GM19395 (cell line): ENCODE measurements around the gene LRIT2.

Experiments
- ATAC-seq: cut with Tn5 transposase; IDR thresholded peaks from one replicate; pipeline ENCODE4 v1.9.1; 2021; ENCODE audit warnings: mild to moderate bottlenecking, moderate library complexity; ENCODE audit not compliant: unreplicated experiment

Gene LRIT2

GRCh38 chr10:84211566-84211965 is 13.8 kb downstream of the LRIT2 start:
- ATAC-seq: no peak

- no peak for ATAC-seq
These were observed 17.3 kb downstream of the LRIT2 start for GRCh38 chr10:84208023-84208422.

DNA sequence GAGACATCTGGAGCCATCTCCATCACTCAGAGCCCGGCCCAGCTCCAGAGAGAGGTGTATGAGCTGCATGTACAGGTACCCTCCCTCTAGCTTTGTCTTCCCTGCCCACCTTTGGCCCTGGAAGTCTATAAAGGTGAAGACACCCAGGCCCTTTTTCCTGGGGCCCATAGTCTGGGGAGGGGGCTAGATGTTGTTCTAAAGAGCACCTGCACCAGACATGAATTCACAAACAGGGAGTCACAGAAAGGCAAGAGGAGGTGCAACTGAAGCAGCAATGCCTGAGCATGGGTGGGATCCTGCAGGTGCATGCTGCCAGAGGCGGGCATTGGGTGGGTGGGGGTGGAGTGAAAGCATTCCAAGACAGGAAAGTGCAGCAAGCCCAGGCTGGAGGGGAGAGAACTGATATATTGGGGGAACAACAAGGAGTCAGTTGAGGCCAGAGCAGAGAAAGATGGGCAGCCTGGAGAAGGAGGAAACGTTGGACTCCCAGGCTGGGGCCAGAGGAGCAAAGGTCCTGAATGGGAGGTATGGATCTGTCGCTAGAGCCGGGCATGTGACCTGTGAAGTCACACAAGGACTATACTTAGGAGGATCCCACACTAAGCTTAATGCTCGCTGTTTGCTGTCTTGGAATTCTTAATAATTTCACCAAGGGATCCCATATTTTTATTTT is 19.4 kb downstream of the LRIT2 start:
- ATAC-seq: no peak

GRCh38 chr10:84205049-84205852 is 20.1 kb downstream of the LRIT2 start:
- peak; percentile 85 for ATAC-seq

DNA sequence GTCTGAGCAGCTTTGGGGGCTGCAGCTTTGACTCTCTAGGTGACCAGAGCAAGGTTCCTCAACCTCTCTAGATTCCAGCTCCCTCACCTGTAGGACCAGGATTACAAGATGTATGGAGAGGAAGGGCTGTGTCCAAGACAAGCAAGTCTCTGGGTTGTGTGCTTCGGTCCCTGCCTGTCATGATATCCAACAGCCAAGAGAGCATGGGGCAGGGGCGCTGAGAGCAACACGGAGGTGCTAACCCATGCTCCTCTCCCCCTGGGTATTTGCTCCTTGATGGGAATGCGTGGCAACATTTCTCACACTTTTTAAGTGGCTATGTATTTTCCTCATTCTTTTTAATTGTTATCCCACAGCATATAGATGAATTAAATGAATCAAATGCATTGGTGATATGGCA is 20.7 kb downstream of the LRIT2 start:
- ATAC-seq: no peak

- peak; percentile 61 for ATAC-seq
These were observed 21.2 kb downstream of the LRIT2 start for GRCh38 chr10:84204122-84204521.

- ATAC-seq: no peak
These were observed 23.0 kb downstream of the LRIT2 start for GRCh38 chr10:84202349-84202748.

GRCh38 chr10:84201682-84202081 is 23.7 kb downstream of the LRIT2 start:
- ATAC-seq: no peak

GRCh38 chr10:84201244-84201606 is 24.1 kb downstream of the LRIT2 start:
- ATAC-seq: no peak

DNA sequence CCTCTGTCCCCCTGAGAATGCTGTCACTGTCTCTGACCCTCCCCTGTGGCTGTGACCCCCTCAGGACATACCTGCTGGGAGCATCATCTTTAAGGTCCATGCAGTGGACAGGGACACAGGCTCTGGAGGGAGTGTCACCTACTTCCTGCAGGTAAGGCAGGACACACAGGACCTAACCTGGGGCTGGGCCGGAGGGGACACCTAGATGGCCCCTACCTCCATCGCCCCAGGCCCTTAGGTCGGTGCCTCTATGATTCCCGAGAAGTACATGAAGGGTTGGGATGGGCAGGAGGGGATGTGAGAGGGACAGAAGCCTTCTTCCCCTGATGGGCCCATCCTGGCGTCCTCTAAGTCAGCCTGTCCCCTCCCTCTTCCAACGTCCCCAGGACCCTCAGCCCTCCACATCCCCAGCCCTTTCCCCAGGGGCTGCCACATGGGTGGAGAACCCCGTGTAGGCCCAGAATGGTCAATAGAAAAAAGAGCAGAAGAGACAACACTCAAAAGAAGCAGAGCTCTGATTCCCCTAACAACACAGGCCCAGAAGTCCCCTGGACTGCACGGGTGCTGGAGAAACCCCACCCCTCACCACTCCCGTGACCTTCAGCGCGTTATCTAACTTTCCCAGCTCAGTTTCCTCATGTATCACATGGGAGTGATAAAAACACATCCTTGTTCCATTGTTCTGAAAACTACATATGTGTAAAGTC is 24.7 kb downstream of the LRIT2 start:
- ATAC-seq: no peak

- no peak for ATAC-seq
These were observed 27.0 kb downstream of the LRIT2 start for GRCh38 chr10:84198206-84198915.

GRCh38 chr10:84197643-84198042 is 27.7 kb downstream of the LRIT2 start:
- no peak for ATAC-seq

- ATAC-seq: no peak
These were observed 28.4 kb downstream of the LRIT2 start for GRCh38 chr10:84196941-84197340.

- ATAC-seq: no peak
These were observed 29.3 kb downstream of the LRIT2 start for GRCh38 chr10:84196083-84196482.

DNA sequence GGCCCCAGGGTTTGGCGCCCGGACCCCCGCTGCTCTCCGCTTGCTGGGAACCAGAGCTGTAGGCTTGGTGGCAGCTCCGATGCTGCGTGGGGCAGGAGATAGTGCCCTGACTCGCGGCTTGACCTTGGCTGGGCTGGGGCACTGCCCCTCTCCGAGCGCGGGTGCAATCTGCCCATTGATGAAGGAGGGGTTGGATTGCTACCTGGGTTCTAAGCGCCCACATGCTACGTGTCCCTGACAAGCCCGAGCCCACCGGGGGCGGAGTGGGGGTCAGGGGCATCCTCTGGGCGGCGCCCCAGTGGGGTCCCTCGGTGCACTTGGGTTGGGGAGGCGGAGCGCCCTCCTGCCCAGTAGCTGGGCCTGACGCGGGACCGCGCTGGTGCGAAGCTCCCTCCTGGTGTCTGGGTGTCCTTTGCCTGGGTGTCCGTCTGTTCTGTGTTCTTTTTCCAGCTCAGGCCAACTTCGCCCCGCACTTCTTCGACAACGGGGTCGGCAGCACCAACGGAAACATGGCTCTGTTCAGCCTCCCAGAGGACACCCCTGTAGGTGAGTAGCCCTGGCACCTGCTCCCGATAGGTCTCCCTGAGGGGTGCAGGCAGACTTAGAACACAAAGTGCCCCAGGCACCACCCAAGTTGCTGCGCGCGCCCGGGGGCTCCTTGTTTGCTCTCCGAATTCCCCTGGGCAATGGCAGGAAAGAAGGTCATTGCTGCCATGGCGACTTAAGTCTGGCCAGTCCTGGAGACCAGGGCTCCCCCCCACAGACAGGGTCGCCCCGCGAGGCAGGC is 30.1 kb downstream of the LRIT2 start:
- ATAC-seq: peak; percentile 10

DNA sequence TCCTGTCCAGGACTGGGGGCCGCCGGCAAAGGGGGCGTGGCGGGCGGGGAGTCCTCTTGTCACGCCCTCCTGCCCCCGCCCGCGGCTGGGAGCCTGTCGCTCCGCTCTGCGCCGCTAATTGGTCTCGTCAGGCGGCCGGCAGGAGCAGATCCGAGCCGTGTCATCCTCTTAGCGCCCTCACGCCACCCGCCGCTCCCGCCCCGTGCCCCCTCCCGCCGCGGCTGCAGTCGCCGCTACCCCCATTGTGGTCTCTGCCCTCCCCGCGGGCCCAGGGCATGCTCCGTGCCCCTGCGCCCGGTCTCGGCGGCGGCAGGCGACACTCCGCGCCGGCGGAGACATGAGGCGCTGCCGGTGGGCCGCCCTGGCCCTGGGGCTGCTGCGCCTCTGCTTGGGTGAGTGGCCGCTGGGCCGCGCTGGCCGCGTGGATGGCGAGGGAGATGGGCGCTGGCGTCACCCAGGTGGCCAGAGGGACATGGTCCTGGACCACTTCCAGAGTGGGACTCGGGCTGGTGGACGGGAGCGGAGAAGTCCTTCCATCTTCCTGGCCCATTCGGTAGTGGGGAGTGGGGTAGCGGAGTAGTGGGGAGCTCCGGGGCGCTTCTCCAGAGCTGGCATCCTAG is 30.8 kb downstream of the LRIT2 start, which contains the start of gene CDHR1:
CDHR1 (plus strand) TSS at position 114 of the 620 bp plus-strand sequence; CDS start at position 338, 224 bp downstream.
- peak; percentile 65 for ATAC-seq

DNA sequence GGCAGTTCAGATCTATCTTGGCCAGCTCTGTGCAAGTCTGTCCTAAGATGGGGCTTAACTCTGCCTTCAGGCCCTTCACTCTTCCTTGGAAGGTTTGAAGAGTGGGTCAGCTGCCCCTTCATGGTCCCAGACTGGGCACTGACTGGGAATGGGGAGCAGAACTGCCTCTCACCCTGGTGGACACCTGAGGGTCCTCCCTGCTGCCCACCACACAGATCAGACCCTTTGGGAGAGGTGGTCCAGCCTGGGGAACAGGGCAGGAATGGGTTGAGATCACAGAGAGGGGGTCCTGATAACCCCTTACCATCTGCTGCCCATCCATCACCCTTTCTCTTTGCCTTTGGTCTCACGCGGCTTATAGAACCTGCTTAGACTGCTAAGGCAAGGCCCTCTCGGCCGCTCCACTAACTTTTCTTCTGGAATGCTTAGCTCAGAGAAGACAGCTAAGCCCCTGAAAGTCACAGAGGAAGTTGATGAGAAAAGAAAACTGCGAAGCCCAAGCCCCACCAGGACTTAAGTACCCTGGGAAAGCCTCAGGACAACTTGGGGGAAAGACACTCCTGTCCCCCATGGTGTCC is 31.4 kb downstream of the LRIT2 start:
- ATAC-seq: peak; percentile 29

- no peak for ATAC-seq
These were observed 32.0 kb downstream of the LRIT2 start for GRCh38 chr10:84193327-84193726.

DNA sequence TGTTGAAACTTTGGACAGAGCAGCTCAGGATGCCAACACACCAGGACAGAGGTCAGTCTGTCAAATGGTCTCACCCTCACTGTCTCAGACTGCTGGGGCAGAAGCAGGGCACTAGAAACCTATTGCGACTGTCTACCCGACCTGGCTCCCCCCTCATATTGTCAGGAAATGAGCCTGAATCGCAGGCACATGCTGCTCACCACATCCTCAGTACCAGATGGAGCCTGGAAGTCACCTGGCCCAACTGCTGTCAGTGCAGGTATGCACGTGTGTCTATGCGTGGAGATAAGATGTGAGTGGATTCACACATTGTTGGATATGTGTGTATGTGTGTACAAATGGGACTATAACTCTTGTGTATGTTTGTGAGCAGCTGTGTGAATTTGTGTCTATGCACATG is 34.2 kb downstream of the LRIT2 start:
- no peak for ATAC-seq

DNA sequence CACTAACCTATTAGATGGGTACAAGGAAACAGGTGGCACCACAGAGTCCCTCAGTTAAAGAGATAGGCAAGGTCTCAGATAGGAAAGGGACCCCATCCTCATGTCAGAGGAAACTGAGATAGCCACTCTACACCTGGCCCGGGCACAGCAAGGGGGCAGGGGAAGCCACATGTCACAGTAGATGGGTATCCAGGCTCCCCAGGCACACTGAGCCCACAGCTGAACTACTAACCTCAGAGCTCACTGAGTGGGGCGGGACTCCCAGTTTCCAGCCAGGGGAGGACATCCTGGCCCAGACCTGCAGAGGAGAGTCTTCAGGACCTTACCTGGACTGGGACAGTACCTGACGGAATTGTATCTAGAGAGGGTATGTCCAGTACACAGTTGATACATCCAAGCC is 34.7 kb downstream of the LRIT2 start:
- ATAC-seq: no peak
